Epithelial cell of proximal tubule (primary cell): ENCODE results near the gene HOXA3. TPM values are rescaled to one million over a fixed set of nuclear protein-coding genes. Genes with fewer than 3 reads are reported as not detected.

ENCODE experiments used
- DNase-seq: peaks from one replicate; pipeline ENCODE4 v3.0.0-alpha.2; 2011; ENCODE audit warnings: low read depth
- H3K4me3 ChIP-seq: 2 replicates; pipeline ENCODE4 v1.5.1; 2011; ENCODE audit warnings: low read depth, mild to moderate bottlenecking, low read length
- CTCF ChIP-seq: conservative IDR thresholded peaks from 2 replicates; pipeline ENCODE4 v1.5.1; 2012; ENCODE audit warnings: low read depth, mild to moderate bottlenecking, low read length
- total RNA-seq: library from RNA; depleted of rRNA; stranded (reverse); fragments of >200 nt; gene quantifications from 2 replicates; pipeline ENCODE4 v1.2.3, GENCODE V29; 2015

HOXA3 gene
- total RNA-seq, 1 donor from 2014 or later: 33.2 TPM

DNA sequence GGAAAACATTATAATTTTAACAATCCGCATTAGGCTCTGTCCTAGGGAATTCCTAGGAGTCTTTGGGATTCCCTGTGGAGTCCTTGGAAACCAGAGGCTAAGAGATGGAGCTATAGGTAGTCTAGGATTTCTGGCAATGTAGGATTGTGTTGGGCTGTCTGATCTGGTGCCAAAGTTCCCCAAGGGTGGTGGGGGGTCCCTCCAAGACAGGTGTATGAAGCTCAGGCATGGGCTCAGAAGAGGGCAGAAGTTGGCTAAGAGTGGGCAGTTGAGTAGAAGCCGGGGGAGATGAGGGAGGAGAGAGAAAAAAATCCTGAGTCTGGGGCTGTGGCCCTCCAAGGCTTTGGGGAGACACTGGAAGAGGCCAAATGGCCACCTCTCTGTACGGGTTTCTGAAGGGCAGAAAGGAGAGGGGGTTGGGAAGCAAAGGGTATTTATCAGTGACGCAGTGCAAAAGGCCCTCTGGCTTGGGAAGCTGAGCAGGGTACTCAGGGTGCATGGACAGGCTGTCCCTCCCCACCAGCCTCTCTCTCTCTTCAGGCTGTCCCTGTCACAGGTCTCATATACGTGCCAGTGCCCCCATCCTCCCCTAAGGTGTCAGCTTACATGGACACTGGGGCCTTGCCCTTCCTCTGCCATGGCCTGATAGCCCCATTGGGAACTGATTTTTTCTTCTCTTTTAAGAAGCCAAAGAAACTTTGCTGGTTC is 5.7 kb downstream of the HOXA3 start:
- no peak for TF ChIP-seq CTCF
- peak overlapping the region; percentile 75 for H3K4me3 ChIP-seq
- no peak for DNase-seq

DNA sequence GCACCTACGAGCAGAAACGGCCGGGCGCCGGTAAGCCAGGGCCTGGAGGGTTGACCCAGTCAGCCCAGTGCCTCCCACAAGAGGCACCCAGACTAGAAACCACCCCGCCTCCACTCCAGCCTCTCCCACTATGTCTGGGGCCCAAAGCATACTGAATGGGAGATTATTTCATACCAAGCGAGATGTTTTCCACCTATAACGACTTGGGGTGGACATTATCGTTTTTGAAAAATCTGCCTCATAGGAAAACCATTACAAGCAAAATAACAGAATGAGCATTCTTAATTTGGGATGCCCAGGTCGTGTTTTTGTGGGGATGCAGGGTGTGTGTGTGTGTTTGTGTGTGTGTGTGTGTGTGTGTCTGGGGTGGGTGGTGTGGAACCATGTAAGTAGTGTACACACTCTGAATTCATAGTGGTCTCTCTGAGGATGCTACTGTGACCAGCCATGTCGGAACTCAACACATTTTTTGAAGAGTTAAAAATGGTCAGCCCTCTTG is 6.4 kb downstream of the HOXA3 start:
- TF ChIP-seq CTCF: no peak
- H3K4me3 ChIP-seq: peak overlapping the region; percentile 75
- no peak for DNase-seq

- DNase-seq: no peak
- TF ChIP-seq CTCF: no peak
- H3K4me3 ChIP-seq: peak overlapping the region; percentile 75
Observed at GRCh38 chr7:27145165-27145913, 7.0 kb downstream of the HOXA3 start.

DNA sequence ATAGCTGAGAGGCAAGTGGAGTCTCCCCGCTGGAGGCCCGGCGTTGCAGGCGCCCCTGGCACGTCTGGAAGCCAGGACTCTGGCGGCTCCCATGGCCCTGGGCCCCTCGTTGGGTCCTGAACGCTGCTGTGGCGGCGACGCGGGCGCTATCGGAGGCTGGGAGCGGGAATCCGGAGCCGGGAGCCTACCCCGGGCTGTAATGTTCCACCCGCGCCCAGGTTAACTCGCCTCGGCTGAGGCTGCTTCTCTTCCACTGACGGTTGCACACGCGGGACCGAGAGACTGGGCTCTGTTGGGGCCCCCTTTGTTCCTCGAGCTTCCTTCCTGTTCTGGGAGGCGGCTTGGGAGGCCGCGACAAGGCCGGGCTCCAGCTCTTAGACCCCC is 7.6 kb downstream of the HOXA3 start:
- H3K4me3 ChIP-seq: peak overlapping the region; percentile 75
- no peak for DNase-seq
- no peak for TF ChIP-seq CTCF

DNA sequence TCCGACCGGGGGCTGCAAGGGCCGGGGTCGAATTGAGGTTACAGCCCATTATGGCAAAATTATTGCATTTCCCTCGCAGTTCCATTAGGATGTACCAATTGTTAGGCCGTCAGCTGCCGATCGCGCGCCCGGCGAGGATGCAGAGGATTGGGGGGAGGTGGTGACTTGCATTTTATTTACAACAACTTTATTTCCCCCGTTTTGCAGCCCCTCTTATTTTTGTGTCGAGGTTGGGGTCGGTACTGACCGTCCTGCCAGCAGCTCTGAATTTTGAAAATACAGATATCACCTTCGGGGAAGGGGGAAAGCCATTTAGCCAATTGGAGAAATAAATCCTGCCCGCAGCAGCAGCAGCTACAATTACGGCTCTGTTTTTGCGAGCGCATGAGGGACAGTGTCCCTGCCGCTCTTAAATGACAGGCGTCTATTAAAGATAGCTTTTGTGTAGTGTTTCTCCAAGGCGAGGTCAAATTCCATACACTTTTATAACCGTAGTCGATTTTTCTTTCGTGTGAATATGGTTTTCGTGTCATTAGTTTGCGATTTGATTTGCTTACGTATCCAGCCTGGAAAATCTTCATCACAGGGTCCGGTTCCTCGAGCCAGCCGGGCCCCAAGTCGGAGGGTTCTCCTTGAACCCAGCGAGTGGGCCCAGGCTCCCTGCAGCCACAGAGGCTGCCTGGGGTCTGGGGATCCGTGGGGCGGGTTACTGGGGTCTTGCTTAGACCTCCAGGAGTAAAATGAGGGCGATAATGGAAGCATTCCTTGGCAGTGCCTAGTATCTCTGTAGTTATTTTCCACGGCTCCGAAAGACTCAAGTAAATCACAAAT is 8.2 kb downstream of the HOXA3 start:
- peak overlapping the region; percentile 75 for H3K4me3 ChIP-seq
- TF ChIP-seq CTCF: no peak
- no peak for DNase-seq

DNA sequence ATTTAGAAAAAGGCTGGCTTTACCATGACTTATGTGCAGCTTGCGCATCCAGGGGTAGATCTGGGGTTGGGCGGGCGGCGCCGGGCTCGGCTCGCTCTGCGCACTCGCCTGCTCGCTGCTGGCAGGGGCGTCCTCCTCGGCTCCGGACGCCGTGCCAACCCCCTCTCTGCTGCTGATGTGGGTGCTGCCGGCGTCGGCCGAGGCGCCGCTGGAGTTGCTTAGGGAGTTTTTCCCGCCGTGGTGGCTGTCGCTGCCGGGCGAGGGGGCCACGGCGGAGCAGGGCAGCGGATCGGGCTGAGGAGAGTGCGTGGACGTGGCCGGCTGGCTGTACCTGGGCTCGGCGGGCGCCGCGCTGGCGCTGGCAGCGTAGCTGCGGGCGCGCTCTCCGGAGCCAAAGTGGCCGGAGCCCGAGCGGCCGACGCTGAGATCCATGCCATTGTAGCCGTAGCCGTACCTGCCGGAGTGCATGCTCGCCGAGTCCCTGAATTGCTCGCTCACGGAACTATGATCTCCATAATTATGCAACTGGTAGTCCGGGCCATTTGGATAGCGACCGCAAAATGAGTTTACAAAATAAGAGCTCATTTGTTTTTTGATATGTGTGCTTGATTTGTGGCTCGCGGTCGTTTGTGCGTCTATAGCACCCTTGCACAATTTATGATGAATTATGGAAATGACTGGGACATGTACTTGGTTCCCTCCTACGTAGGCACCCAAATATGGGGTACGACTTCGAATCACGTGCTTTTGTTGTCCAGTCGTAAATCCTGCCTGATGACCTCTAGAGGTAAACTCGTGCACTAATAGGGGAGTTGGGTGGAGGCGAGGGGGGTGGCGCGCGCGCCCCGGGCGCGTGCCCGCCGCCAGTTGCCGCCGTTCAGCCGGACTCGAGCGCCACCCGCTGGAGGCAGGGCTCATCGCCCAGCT is 9.1 kb downstream of the HOXA3 start, which contains the start of gene HOXA5:
Gene HOXA5 (minus strand): TSS at position 659 of the 927 bp plus-strand sequence. CDS start 74 bp downstream, at position 585.
- peak; percentile 90 for DNase-seq
- TF ChIP-seq CTCF: peak; percentile 88
- H3K4me3 ChIP-seq: peak within 1 kb of the TSS; percentile 75
